Stimulated activated CD8-positive, alpha-beta memory T cell treated with anti-CD3 and anti-CD28 coated beads, Interleukin-7, amount 100 ng/mL, for 1 hour (primary cell): ENCODE data around the gene ZNF836.
"Not testable (repeated sequence)": the region's sequence is repeated elsewhere in the genome, so short reads cannot be mapped to it uniquely, and the experiment has no call there.

Source experiments
- DNase-seq, 2 donors: peaks; one replicate each; pipeline ENCODE4 v3.0.0-alpha.2; 2020; ENCODE audit warnings: low read depth in 2 of 2

The ZNF836 gene

GRCh38 chr19:52171321-52172169, at the start of gene ZNF836:
ZNF836 (minus strand) TSS chr19:52171621; CDS start chr19:52168072, 3,549 bp downstream.
- DNase-seq: peak; percentile 77 to 83

- no peak for DNase-seq
Measured at GRCh38 chr19:52221031-52221430, 49.6 kb upstream of the ZNF836 start.

- DNase-seq: no peak
Measured at GRCh38 chr19:52219611-52220010, 48.2 kb upstream of the ZNF836 start.

- DNase-seq: no peak
Measured at GRCh38 chr19:52217576-52217975, 46.2 kb upstream of the ZNF836 start.

GRCh38 chr19:52216401-52216800, 45.0 kb upstream of the ZNF836 start:
- DNase-seq: no peak

GRCh38 chr19:52214241-52214640, 42.8 kb upstream of the ZNF836 start:
- DNase-seq: no peak

- DNase-seq: no peak
Measured at GRCh38 chr19:52212572-52213255, 41.3 kb upstream of the ZNF836 start.

GRCh38 chr19:52211926-52212571, 40.6 kb upstream of the ZNF836 start:
- no peak for DNase-seq

- DNase-seq: no peak
Measured at GRCh38 chr19:52211203-52211602, 39.8 kb upstream of the ZNF836 start.

GRCh38 chr19:52206481-52206880, 35.1 kb upstream of the ZNF836 start:
- DNase-seq: no peak

GRCh38 chr19:52200755-52201391, 29.5 kb upstream of the ZNF836 start:
- not testable (repeated sequence) for DNase-seq

- DNase-seq: no peak
Measured at GRCh38 chr19:52200044-52200443, 28.6 kb upstream of the ZNF836 start.

GRCh38 chr19:52198678-52199077, 27.3 kb upstream of the ZNF836 start:
- DNase-seq: no peak

- no peak for DNase-seq
Measured at GRCh38 chr19:52197964-52198363, 26.5 kb upstream of the ZNF836 start.

- DNase-seq: no peak
Measured at GRCh38 chr19:52196256-52196967, 25.0 kb upstream of the ZNF836 start.

GRCh38 chr19:52191951-52192350, 20.5 kb upstream of the ZNF836 start:
- DNase-seq: no peak

GRCh38 chr19:52191389-52191788, 20.0 kb upstream of the ZNF836 start:
- DNase-seq: no peak

- no peak for DNase-seq
Measured at GRCh38 chr19:52190487-52191293, 19.3 kb upstream of the ZNF836 start.

GRCh38 chr19:52189735-52190486, 18.5 kb upstream of the ZNF836 start, which contains the start of gene PPP2R1A:
PPP2R1A (plus strand) TSS chr19:52190052; CDS start chr19:52190097, 45 bp downstream.
- DNase-seq: peak; percentile 93 to 96
